ENCODE results near the gene PKN2. TPM values are rescaled to one million over a fixed set of nuclear protein-coding genes. Genes with fewer than 3 reads are reported as not detected.

Gene PKN2
- total and polyA plus RNA-seq, 2 donors from 2014 or later, result 7.3 to 49.3 TPM

DNA sequence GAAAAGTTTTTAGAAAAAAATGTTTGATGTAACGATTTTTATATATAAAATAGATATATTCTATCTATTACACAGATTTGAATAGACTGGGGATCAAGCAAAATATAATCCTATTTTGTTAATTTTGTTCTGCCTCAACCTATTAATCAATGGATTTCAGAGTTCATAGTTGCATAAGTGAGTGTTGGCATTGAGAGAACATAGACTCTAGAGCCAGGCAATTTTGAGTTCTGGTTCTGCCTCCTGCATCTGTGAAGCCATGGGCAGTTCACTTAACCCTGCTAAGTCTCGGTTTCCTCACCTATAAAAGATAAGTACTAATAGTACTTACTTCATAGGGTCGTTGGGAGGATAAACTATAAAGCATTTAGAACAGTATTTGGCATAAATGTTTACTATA lies 13.6 kb upstream of the PKN2 start:
- Histone ChIP-seq H3K36me3 (ENCODE audit: control insufficient read depth in 2 of 3, insufficient read depth in 3 of 3, low read length in 3 of 3) (no peaks in the 10 kb centered on the region), H3K27ac (ENCODE audit: low read depth in 2 of 2, low read length in 2 of 2) (no peak overlapping the region), H3K9me3 (ENCODE audit: control insufficient read depth in 2 of 3, insufficient read depth in 1 of 3, low read length in 3 of 3) (no peaks in the 10 kb centered on the region), H3K27me3 (ENCODE audit: control insufficient read depth, insufficient read depth, low read length) (no peaks in the 10 kb centered on the region), H3K9ac (ENCODE audit: low read length in 3 of 3) (no peak overlapping the region), H3K4me3 (ENCODE audit: low read length in 3 of 3) (no peak overlapping the region), H3K4me1 (ENCODE audit: control insufficient read depth in 2 of 3, insufficient read depth in 2 of 3, low read depth in 1 of 3, low read length in 3 of 3) (no peaks in the 10 kb centered on the region)
- DNase-seq, result no peak
- FAIRE-seq, result no peak
- intact Hi-C loops (cut with DNase I), result no loop called here
- TF ChIP-seq, protein P1, sequence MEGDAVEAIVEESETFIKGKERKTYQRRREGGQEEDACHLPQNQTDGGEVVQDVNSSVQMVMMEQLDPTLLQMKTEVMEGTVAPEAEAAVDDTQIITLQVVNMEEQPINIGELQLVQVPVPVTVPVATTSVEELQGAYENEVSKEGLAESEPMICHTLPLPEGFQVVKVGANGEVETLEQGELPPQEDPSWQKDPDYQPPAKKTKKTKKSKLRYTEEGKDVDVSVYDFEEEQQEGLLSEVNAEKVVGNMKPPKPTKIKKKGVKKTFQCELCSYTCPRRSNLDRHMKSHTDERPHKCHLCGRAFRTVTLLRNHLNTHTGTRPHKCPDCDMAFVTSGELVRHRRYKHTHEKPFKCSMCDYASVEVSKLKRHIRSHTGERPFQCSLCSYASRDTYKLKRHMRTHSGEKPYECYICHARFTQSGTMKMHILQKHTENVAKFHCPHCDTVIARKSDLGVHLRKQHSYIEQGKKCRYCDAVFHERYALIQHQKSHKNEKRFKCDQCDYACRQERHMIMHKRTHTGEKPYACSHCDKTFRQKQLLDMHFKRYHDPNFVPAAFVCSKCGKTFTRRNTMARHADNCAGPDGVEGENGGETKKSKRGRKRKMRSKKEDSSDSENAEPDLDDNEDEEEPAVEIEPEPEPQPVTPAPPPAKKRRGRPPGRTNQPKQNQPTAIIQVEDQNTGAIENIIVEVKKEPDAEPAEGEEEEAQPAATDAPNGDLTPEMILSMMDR (IDR thresholded peaks at IDR 0.05; ENCODE audit: borderline replicate concordance, extremely low read depth, insufficient read depth), result no peak

GRCh38 chr1:88673446-88673845 lies 10.6 kb upstream of the PKN2 start:
- Histone ChIP-seq H3K36me3 (ENCODE audit: control insufficient read depth in 2 of 3, insufficient read depth in 3 of 3, low read length in 3 of 3) (no peaks in the 10 kb centered on the region), H3K4me3 (ENCODE audit: low read length in 3 of 3) (no peak overlapping the region), H3K27ac (ENCODE audit: low read depth in 2 of 2, low read length in 2 of 2) (no peak overlapping the region), H3K27me3 (ENCODE audit: control insufficient read depth, insufficient read depth, low read length) (no peaks in the 10 kb centered on the region), H3K9ac (ENCODE audit: low read length in 3 of 3) (no peak overlapping the region), H3K9me3 (ENCODE audit: control insufficient read depth in 2 of 3, insufficient read depth in 1 of 3, low read length in 3 of 3) (no peaks in the 10 kb centered on the region), H3K4me1 (ENCODE audit: control insufficient read depth in 2 of 3, insufficient read depth in 2 of 3, low read depth in 1 of 3, low read length in 3 of 3) (no peaks in the 10 kb centered on the region)
- DNase-seq (no peak), FAIRE-seq (no peak)
- intact Hi-C loops (cut with DNase I), result no loop called here
- TF ChIP-seq, protein P1 (IDR thresholded peaks at IDR 0.05; ENCODE audit: borderline replicate concordance, extremely low read depth, insufficient read depth), result no peak

DNA sequence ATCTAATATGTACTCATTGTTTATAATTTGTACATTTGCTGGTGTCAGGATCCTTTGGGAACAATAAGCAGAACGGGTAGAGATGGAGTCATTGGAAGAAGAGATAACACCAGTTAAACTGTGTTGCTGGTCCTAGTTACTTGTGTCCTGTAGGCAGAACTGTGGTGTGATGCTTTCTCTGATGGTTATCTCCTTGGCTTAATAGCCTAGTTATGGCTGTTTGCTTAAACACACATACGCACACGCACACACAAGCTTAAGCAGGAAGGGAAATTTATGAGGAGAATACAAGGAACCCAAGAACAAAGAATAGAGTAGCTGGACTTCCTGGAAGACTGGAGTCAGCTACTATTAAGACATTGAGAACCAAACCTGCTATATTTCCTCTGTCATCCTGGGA lies 5.7 kb upstream of the PKN2 start:
- FAIRE-seq, result no peak
- TF ChIP-seq, protein P1 (IDR thresholded peaks at IDR 0.05; ENCODE audit: borderline replicate concordance, extremely low read depth, insufficient read depth), result no peak
- intact Hi-C loops (cut with DNase I), result no loop called here

GRCh38 chr1:88680471-88680870 lies 3.6 kb upstream of the PKN2 start:
- FAIRE-seq (no peak), DNase-seq (peak in 1 of 5 donors; percentile 23)
- TF ChIP-seq, protein P1 (IDR thresholded peaks at IDR 0.05; ENCODE audit: borderline replicate concordance, extremely low read depth, insufficient read depth), result no peak
- Histone ChIP-seq H3K9ac (ENCODE audit: low read length in 3 of 3) (no peak overlapping the region), H3K4me1 (ENCODE audit: control insufficient read depth in 2 of 3, insufficient read depth in 2 of 3, low read depth in 1 of 3, low read length in 3 of 3) (peaks cover 0 to 8% (median 5%) of the 10 kb centered on the region in 3 donors), H3K27me3 (ENCODE audit: control insufficient read depth, insufficient read depth, low read length) (no peaks in the 10 kb centered on the region), H3K36me3 (ENCODE audit: control insufficient read depth in 2 of 3, insufficient read depth in 3 of 3, low read length in 3 of 3) (no peaks in the 10 kb centered on the region), H3K9me3 (ENCODE audit: control insufficient read depth in 2 of 3, insufficient read depth in 1 of 3, low read length in 3 of 3) (no peaks in the 10 kb centered on the region), H3K4me3 (ENCODE audit: low read length in 3 of 3) (no peak overlapping the region), H3K27ac (ENCODE audit: low read depth in 2 of 2, low read length in 2 of 2) (no peak overlapping the region)
- intact Hi-C loops (cut with DNase I), result no loop called here

More for the DNA sequence above, 5.7 kb upstream of the PKN2 start:
- Histone ChIP-seq H3K27me3 (ENCODE audit: control insufficient read depth, insufficient read depth, low read length) (no peaks in the 10 kb centered on the region), H3K4me3 (ENCODE audit: low read length in 3 of 3) (no peak overlapping the region), H3K27ac (ENCODE audit: low read depth in 2 of 2, low read length in 2 of 2) (no peak overlapping the region), H3K36me3 (ENCODE audit: control insufficient read depth in 2 of 3, insufficient read depth in 3 of 3, low read length in 3 of 3) (no peaks in the 10 kb centered on the region), H3K9me3 (ENCODE audit: control insufficient read depth in 2 of 3, insufficient read depth in 1 of 3, low read length in 3 of 3) (no peaks in the 10 kb centered on the region), H3K4me1 (ENCODE audit: control insufficient read depth in 2 of 3, insufficient read depth in 2 of 3, low read depth in 1 of 3, low read length in 3 of 3) (peaks cover 0 to 8% (median 5%) of the 10 kb centered on the region in 3 donors), H3K9ac (ENCODE audit: low read length in 3 of 3) (no peak overlapping the region)
- no peak for DNase-seq

Measured in kidney (tissue), 14 donors.